Measurements from ENCODE around the gene PRF1.
A peak's percentile ranks its signal among the peaks of the same experiment; 100 is the strongest.

The PRF1 gene

GRCh38 chr10:70578371-70578947 lies 24.1 kb downstream of the PRF1 start:
- TF ChIP-seq CTCF (IDR thresholded peaks at IDR 0.05; ENCODE audit: low read depth, low read length, missing control alignments) = no peak
- peak; percentile 87 for DNase-seq (ENCODE audit: low read depth)
- H3K4me3 ChIP-seq (ENCODE audit: low read depth, low read length) = no peak overlapping the region

GRCh38 chr10:70576803-70577517 lies 25.6 kb downstream of the PRF1 start:
- DNase-seq (ENCODE audit: low read depth) = no peak
- TF ChIP-seq CTCF (IDR thresholded peaks at IDR 0.05; ENCODE audit: low read depth, low read length, missing control alignments) = no peak
- H3K4me3 ChIP-seq (ENCODE audit: low read depth, low read length) = peak overlapping the region; percentile 31

GRCh38 chr10:70575874-70576802 lies 26.4 kb downstream of the PRF1 start:
- DNase-seq (ENCODE audit: low read depth) = peak; percentile 80
- peak overlapping the region; percentile 31 for H3K4me3 ChIP-seq (ENCODE audit: low read depth, low read length)
- TF ChIP-seq CTCF (IDR thresholded peaks at IDR 0.05; ENCODE audit: low read depth, low read length, missing control alignments) = no peak

GRCh38 chr10:70575486-70575873 lies 27.1 kb downstream of the PRF1 start:
- DNase-seq (ENCODE audit: low read depth) = no peak
- TF ChIP-seq CTCF (IDR thresholded peaks at IDR 0.05; ENCODE audit: low read depth, low read length, missing control alignments) = no peak
- H3K4me3 ChIP-seq (ENCODE audit: low read depth, low read length) = no peak overlapping the region

- no peak for TF ChIP-seq CTCF (IDR thresholded peaks at IDR 0.05; ENCODE audit: low read depth, low read length, missing control alignments)
- H3K4me3 ChIP-seq (ENCODE audit: low read depth, low read length) = no peak overlapping the region
- DNase-seq (ENCODE audit: low read depth) = no peak
Measured at GRCh38 chr10:70573599-70574506, 28.7 kb downstream of the PRF1 start.

Measured in GM12864 (cell line).